Stimulated activated CD4-positive, alpha-beta T cell treated with anti-CD3 and anti-CD28 coated beads, Interleukin-1b, Interleukin-23, amount 100 ng/mL, for 4 hours (primary cell): ENCODE measurements around the gene SPTAN1.

Experiments used
- DNase-seq, 2 donors: peaks; one replicate each; pipeline ENCODE4 v3.0.0-alpha.2; 2020; ENCODE audit warnings: low read depth in 2 of 2

Gene SPTAN1

DNA sequence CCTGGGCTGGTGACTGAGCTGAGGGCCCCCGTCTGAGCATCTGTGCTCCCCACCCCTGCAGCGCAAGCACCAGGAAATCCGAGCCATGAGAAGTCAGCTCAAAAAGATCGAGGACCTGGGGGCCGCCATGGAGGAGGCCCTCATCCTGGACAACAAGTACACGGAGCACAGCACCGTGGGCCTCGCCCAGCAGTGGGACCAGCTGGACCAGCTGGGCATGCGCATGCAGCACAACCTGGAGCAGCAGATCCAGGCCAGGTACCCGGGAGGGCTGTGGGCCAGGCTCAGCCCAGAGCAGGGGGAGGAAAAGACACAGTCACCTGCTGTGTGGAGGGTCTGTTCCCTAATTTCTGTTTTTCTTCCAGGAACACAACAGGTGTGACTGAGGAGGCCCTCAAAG, 79.7 kb downstream of the SPTAN1 start:
- DNase-seq, result no peak

DNA sequence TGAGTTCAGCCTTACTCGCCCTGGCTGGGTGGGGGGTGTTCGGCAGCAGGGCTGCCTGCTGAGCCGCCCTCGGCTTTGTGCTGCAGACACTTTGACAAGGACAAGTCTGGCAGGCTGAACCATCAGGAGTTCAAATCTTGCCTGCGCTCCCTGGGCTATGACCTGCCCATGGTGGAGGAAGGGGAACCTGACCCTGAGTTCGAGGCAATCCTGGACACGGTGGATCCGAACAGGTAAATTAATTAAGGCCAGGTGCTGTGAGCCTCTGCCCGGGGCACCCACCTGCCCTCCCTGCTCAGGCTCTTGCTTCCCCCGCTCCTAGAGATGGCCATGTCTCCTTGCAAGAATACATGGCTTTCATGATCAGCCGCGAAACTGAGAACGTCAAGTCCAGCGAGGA, 80.1 kb downstream of the SPTAN1 start:
- no peak for DNase-seq

DNA sequence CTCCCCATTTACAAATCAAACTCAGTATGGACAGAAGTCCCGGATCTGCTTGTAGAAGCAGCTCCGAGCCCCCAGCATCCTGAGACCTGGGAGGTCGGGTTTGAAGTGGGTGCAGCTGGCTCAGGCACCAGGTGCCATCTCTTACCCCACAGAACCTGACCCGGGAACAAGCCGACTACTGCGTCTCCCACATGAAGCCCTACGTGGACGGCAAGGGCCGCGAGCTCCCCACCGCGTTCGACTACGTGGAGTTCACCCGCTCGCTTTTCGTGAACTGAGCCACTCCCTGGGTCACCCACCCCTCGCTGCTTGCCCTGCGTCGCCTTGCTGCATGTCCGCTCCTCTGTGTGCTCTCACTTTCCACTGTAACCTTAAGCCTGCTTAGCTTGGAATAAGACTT, 80.7 kb downstream of the SPTAN1 start:
- DNase-seq, result no peak

DNA sequence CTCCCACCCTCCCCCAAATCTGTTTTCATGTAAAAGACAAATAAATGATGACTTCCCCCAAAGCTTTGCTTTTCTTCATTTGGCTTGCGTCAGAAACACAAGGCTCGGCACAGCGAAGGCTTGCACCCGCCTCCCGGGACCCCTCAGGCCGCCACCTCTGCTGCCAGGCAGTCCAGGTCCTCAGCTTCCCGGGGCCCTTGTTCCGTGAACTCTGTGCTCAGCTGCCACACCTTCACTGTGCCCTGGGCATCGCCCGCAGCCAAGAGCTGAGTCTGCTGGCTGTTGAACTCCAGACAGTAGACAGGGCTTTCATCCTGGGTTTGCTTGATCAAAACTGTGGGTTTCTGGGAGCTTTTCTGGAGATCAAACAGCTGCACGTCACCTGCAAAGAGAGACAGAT, 81.2 kb downstream of the SPTAN1 start:
- DNase-seq, result no peak

DNA sequence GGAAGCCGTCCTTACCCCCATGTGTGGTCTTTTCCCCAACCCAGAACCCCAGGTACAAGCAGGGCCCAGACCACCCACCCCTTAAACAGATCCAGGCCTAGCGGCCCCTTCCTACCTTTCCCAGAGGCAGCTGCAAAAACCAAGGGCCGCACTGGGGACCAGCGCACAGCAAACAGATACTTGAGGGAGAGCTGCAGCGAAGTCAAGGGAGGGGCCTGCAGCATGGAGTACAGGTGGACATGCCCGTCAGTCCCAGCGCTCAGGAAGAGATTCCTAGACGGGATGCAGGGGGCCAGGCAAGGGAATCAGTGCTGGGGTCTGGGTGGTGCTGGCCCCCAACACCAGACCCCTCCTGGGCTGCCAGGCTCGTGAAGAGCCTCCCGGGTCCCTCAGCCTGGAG, 81.7 kb downstream of the SPTAN1 start:
- DNase-seq, result no peak

DNA sequence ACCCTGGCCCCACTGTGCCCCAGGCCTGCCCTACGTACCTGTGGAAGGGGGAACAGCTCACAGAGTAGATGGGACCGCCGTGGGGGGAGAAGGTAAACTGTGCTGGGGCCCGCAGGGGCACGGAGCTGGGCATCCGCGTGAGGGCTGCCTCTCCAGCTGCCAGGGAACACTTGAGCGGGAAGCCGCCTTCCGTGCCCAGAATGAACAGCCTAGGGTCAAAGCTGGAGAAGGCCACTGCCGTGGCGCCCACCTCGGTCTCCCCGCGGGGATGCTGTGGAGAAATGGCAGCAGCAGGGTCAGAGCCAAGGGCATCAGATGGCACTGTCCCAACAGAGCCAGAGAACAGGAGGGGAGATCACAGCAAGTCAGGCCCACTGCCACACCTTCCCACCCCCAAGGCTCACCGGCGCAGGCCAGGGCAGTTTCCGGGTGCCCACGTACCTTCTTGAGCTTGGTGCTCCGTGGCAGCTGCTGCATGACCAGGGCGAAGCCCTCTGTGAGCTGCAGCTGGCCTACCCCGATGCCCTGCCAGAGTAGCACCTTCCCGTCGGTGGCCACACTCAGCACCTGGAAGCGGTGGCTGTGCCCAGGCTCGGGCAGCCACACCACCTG, 82.4 kb downstream of the SPTAN1 start:
- no peak for DNase-seq

DNA sequence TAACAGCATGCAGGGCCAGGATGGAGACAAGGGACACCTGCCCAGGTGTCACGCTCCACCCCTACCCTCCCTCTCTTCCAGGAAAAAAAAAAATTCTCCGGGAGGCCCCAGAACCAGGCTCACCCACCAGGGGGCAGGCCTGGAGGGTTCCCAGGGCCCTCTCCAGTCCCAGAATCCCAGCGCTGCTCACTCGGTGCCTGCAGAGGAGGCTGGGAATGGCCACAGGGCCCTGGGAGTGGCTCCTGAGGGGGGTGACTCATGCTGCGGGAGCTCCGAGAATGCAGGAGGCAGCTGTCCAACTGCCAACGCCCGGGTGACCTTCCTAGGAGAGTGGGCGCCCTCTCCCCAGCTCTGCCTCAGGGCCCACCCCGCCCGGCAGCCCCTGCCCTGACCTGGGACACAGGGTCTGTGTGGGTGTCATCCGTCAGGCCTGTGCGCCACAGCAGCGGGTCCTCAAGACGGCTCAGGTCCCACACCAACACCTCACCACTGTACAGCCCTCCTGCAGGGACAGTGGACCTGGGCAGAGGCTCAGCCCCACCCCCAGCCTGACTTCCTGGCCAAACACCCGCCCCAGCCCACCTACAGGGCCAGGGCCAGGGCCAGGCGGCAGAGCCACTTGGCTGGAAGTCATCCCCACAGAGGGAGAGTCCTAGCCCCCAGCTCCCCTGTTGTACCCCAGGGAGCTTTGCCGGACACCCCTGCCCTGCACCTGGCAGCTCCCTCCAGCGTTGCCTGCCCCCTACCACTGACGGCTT, 83.1 kb downstream of the SPTAN1 start:
- DNase-seq, result no peak

DNA sequence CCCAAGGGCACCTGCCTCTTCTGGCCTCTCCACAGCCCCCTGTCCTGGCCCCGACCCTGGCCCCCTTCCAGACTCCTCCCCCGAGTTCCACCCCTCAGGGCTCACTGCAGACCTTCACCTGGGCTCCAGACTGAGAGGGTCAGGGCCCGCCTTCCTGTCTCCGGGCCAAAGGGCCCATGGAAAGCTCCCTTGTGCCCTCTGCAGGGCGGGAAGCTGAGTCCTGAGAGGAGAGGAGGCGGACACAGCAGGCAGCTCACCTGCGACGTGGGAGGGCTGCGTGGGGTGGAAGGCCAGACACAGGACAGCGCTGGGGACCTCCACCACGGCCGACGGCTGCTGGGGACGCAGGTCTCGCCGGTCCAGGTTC, 83.6 kb downstream of the SPTAN1 start:
- DNase-seq, result no peak

DNA sequence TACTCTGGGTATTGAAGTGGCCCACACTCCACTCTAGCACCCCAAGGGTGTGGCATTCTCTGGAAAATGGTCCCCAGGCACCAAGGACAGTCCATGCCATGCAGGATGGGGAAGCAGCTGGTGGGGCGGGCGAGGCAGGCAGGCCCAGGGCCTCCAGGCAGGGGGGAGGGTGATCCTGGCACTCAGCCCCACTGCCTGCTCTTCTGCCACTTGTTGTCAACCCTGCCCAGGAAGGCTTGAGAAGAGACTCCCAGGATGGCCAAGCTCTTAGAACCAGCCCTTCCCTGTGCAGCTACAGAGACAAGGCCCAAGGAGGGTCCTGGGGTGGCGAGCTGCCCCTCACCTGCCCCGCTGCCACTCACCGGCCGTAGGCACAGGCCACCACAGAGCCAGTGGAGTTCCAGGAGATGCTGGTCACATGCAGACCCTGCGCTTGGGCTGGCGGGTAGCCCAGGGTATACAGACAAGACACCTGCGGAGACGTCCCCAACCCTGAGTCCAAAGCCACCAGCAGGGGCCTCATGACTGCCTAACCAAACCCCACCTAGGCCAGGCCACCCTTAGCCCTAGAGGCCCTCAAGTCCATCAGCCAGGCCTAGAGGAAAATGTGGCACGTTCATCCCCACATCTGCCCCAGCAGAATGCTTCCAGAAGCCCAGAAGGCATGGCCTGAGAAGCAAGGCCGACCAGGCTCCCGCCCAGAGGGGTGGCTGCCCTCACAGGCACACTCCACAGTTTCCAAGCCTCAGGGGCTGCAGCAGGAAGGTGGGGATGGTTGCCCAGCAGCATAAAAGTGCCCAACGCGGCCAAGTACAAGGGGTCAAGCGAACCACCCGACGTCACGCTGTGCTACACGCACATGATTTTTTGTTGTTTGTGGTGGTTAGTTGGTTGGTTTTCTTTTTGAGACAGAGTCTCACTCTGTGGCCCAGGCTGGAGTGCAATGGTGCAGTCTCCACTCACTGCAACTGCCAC, 84.5 kb downstream of the SPTAN1 start:
- no peak for DNase-seq

DNA sequence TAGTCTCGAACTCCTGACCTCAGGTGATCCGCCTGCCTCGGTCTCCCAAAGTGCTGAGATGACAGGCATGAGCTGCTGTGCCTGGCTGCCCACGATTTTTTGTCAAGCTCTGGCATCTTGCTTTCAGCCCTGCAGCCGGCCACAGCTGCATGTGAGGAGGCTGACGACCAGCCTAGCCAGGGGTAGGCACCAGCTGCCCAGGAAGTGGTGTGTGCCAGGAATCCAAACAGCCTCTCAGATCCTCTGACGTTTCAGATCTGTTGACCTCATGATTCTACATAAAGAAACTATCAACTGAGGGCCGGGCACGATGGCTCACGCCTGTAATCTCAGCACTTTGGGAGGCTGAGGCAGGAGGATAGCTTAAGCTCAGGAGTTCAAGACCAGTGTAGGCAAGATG, 85.3 kb downstream of the SPTAN1 start:
- DNase-seq, result no peak

DNA sequence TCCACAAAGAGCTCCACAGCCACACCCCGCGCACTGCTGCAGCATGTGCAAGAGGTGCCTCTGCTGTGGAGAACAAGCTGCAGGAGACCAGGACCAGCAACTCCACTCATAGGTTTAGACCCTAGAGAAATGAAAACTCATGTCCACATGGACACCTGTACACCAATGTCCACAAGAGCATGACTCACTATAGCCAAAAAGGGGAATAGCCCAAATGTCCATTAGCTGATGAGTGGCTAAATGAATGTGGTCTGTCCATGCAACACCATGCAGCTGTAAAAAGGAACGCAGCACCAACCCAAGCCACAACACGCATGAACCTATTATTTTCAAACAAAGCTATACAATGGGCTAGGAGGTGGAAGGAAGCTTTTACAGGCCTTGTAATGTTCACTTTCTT, 86.2 kb downstream of the SPTAN1 start:
- DNase-seq, result no peak

DNA sequence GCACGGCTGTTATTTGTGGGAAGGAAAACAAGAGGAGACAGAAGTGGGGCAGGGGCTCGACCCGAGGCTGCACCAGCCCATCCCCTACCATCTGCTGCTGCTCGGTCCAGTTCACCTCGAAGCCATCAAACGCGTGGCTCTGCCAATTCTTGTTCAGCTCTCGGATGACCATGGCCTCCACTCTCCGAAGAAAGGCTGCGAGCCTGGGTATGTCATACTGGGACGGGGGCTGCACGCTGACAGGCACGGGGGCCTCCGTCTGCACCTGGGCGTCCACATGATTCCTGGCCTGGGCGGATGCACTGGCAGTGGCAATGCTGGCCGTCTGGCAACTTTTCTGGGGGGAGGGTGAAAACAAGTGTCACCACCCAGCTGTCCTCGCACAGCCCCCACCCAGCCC, 88.2 kb downstream of the SPTAN1 start:
- DNase-seq, result no peak

DNA sequence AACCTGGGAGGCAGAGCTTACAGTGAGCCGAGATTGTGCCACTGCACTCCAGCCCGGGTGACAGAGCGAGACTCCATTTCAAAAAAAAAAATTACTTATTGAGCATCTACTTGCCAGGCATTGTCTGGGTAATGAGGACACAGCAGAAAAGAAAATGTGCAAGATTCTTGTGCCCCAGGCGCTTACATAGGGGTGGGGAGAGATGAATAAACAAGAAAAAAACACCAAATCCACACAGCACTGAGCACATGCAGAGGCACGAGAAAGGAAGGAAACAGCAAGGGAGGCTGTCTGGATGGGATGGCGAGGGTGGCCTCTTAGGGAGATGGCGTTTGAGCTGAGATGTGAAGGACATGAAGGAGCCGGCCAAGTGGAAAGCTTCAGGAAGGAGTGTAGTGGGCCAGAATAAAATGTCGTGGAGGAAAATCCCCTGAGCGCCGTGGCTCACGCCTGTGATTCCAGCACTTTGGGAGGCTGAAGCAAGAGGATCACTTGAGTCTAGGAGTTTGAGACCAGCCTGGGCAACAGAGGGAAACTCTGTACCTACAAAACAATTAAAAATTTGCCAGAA, 90.4 kb downstream of the SPTAN1 start:
- DNase-seq, result no peak

DNA sequence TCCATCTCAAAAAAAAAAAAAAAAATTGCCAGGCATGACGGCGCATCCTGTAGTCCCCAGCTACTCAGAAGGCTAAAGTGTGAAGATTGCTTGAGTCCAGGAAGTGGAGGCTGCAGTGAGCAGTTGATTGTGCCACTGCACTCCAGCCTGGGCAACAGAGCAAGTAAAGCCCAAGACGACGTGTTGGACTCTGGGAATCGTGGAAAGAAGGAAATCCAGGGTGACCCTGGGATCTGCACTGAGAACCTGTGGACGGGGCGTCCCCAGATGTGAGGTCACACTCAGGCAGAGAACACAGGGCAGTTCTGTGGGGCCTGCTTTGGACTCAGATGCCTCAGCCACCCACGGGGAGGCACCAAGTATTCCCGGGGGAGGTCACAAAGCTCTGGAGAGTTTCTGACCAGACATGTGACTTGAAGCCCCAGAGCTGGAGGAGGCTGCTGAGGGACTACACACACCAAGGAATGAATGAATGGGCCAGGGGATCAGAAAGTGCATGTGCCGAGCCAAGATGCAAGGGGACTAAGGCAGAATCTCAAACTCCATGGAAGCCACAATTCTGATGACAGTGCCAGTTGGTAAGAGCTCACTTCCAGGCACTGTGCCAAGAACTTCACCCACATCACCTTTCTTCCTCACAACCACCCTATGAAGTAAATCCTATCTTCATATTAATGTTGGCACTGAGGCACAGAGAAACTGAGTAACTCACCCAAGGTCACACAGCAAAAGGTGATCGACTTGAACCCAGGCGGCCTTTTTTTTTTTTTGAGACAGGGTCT, 91.3 kb downstream of the SPTAN1 start:
- no peak for DNase-seq

DNA sequence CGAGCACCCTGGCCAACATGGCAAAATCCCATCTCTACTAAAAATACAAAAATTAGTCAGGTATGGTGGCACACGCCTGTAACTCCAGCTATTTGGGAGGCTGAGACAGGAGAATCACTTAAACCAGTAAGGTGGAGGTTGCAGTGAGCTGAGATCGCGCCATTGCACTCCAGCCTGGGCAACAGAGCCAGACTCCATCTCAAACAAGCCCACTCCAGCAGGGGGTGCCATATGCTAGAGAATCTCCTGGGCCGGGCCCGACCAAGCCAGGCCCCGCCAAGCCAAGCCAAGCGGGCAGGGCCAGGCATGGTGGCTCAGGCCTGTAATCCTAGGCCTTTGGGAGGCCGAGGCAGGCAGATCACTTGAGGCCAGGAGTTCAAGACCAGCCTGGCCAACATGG, 95.8 kb downstream of the SPTAN1 start:
- DNase-seq, result peak; percentile 55 to 56

DNA sequence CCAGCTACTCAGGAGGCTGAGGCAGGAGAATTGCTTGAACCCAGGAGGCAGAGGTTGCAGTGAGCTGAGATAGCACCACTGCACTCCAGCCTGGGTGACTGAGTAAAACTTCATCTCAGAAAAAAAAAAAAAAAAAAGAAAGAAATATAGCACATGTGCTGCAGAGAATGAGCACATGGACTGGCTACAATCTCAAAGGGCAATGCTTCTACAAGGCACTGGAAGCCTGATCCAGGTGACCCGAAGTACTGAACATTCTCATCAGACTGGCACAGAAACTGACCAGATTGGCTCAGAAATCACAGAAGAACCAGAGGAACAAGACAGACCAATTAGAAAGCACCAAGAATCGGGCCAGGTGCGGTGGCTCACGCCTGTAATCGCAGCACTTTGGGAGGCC, 99.4 kb downstream of the SPTAN1 start:
- DNase-seq, result no peak

DNA sequence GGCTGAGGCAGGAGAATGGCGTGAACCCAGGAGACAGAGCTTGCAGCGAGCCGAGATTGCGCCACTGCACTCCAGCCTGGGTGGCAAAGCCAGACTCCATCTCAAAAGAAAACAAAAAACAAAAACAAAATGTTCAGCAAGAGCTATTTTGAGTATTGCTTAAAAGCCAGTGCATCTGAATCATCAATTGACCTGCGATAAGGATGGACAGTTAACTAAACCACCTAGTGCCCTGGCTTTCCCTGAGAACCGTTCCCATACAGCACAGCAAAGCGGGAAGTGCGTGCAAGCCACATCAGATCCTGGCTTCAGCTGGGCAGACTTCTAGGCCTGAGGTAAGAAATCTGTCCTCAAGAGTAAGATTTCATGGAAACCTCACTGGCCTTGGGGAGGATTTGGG, 101.5 kb downstream of the SPTAN1 start:
- no peak for DNase-seq

DNA sequence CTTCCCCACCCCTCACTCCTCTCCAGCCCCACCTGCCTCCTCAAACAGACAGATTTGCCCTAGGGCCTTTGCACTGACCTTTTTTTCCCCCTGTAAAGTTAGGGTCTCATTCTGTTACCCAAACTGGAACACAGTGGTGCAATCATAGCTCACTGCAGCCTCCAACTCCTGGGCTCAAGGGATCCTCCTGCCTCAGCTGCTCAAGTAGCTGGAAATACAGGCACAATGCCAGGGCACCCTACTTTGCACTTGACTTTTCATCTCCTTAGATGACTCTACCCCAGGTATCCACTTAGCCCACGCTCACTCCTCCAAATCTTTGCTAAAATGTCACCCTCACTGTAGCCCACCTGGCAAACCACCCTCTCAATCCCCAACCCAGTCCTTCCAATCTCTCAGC, 102.1 kb downstream of the SPTAN1 start:
- no peak for DNase-seq

DNA sequence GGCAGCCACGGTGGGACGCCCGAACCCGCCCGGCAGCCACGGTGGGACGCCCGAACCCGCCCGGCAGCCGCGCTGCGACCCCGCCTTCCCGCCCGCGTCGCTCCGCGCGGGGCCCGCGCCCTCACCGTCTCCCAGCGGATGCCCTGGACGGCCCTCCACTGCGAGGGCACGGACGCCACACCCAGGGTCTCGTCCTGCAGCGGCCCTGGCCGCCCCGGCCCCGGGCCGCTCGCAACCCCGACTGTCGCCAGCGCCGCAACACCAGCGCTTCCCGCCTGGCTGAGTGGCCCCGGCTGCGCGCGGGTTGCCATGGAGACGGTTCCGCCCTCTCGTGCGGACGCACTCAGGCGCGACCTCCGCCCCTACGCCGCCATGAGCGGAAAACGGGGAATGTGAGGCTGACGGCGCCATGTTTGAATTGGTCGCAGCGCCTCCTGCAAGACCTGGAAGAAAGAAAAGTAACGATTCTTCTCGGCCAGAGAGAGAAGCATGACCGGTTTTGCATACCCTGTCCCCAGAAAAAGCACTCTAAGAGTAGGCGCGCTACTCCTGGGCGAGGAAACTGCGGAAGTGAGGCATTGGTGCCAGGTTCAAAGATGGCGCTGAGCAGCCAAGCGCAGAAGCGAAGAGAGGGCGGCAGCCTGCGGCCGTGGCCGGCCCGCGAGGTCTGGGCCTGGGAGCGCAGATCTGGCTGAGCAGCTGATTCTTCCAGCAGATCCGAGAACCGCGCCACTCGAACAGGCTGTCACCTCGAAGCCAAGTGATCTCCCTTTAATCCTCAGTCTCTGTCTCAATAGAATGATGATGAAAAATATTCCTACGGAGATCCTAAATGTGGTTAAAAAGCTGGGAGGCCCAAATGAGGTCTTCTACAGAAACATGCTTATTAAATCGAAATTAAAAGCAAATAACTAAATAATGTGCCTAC, 104.3 kb downstream of the SPTAN1 start, which contains the start of gene DYNC2I2:
DYNC2I2 (minus strand) TSS at position 432 of the 928 bp plus-strand sequence; CDS start at position 311, 121 bp downstream.
- DNase-seq, result peak; percentile 95

DNA sequence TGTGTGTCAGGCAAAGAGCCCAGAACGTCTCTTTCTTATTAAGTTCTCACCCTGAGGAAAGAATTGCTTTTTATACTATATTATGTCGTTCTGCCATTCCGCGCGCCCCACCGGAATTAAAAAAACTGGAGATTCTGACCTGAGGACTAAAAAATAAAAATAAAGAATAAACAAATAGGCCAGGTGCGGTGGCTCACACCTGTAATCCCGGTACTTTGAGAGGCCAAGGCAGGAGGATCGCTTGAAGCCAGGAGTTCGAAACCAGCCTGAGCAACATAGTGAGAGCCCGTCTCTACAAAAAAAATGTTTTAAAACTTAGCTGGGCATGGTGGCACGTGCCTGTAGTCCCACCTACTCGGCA, 104.9 kb downstream of the SPTAN1 start:
- no peak for DNase-seq
